ENCODE data around the gene NOXA1. TPM values are rescaled to one million over a fixed set of nuclear protein-coding genes. Genes with fewer than 3 reads are reported as not detected.

NOXA1 gene
- polyA plus RNA-seq, 3 donors: 2.0 to 6.8 (median 3.1) TPM

DNA sequence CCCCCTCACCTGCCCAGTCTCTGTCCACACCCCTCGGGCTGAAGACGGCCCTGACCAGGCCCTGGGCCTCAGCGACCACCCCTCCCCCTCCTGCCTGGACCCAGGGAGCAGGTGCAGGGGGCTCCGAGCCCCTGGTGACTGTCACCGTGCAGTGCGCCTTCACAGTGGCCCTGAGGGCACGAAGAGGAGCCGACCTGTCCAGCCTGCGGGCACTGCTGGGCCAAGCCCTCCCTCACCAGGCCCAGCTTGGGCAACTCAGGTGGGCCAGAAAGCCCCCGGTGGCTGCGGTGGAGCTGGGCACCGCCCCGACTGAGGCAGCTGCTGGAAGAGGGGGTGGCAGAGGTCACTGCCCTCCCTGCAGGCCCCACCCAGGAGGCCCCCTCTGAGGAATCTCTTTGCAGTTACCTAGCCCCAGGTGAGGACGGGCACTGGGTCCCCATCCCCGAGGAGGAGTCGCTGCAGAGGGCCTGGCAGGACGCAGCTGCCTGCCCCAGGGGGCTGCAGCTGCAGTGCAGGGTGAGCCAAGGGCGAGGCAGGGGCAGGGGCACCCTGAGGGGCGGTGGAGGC is 10.2 kb downstream of the NOXA1 start:
- H3K27ac ChIP-seq (ENCODE audit: low read depth, low read length): no peak overlapping the region
- 82 to 96% (median 83%) methylated on average over 17 to 19 of the region's 19 CpGs for WGBS, 3 donors

DNA sequence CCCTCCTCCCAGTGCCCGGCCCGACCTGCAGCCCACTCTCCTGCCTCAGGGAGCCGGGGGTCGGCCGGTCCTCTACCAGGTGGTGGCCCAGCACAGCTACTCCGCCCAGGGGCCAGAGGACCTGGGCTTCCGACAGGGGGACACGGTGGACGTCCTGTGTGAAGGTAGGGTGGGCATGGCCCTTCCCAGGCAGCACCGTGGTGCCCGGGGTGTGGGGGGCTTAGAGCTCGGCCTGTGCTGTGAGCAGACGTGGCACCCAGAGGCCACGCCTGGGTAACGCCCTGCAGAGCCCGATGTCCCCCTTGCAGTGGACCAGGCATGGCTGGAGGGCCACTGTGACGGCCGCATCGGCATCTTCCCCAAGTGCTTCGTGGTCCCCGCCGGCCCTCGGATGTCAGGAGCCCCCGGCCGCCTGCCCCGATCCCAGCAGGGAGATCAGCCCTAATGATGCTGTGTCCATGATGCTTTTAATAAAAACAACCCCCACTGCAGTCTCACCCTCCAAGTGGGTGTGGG is 10.8 kb downstream of the NOXA1 start:
- no peak overlapping the region for H3K27ac ChIP-seq (ENCODE audit: low read depth, low read length)
- WGBS, 3 donors: 89 to 90% (median 89%) methylated on average over 22 to 26 of the region's 26 CpGs

DNA sequence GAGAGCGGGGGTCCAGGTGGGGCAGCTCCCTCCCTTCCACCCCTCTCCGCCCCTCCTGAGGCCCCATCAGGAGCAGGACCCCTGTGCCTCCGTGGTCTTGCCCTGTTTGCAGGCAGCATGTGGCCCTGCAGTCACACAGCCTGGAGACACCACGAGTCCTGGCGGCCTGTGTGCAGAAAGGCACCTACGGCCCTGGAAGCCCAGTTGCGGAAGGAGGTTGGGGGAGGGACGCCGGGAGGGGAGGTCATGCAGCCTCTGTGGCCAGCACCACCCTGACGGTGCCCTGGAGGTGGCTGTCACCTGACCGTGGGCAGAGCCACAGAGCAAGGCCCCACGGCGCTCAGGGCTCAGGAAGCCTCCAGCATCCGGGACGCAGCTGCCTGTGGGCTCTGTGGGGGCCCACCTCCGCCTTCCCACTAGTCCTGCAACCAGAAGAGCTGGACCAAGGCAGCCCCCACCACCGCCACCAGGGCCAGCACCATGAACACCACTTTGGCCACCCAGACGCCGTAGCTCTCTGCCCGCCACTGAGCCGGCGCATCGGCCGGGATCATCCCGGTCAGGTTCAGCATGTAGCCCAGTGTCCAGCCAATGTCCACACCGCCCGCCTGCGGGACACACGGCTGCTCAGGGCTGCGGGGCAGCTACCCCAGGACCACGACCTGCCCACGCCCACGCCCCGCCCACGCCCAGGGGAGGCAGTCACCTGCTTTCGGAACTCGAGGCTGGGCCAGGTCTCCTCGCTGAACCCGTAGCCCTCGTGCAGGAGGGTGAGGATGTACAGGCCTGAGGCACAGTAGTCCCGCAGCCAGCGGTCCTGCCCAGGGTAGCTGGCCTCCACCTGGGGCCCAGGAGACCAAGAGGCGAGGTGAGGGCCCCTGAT is 11.5 kb downstream of the NOXA1 start:
- 77 to 92% (median 83%) methylated on average over 42 to 43 of the region's 43 CpGs for WGBS, 3 donors

DNA sequence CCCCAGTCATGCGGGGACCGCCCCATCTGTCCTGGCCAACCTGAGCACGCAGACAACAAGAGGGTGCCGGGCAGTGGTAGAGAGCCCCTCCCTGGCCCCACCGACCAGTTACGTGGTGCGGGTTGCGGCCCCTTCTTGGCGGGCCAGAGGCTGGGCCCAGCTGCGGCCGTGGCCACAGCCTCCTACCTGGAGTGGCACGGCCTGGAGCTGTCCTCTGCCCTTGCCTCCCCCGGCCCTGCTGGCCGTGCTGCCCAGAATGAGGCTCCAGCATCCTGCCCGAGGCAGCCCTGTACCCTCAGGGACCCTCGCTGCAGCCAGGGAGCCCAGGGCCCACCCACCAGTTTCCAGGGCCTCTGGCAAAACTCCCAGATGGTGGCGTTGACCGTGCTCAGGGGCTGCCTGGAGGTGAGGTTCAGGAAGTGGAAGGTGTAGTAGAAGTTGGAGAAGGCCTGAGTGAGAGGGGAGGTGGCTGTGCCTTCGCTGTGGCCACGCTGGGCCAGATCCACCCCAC is 12.2 kb downstream of the NOXA1 start:
- 74 to 86% (median 80%) methylated on average over 20 of the region's 20 CpGs for WGBS, 3 donors
- H3K27ac ChIP-seq (ENCODE audit: low read depth, low read length): no peak overlapping the region

More for the DNA sequence above, 11.5 kb downstream of the NOXA1 start:
- no peak overlapping the region for H3K27ac ChIP-seq (ENCODE audit: low read depth, low read length)

DNA sequence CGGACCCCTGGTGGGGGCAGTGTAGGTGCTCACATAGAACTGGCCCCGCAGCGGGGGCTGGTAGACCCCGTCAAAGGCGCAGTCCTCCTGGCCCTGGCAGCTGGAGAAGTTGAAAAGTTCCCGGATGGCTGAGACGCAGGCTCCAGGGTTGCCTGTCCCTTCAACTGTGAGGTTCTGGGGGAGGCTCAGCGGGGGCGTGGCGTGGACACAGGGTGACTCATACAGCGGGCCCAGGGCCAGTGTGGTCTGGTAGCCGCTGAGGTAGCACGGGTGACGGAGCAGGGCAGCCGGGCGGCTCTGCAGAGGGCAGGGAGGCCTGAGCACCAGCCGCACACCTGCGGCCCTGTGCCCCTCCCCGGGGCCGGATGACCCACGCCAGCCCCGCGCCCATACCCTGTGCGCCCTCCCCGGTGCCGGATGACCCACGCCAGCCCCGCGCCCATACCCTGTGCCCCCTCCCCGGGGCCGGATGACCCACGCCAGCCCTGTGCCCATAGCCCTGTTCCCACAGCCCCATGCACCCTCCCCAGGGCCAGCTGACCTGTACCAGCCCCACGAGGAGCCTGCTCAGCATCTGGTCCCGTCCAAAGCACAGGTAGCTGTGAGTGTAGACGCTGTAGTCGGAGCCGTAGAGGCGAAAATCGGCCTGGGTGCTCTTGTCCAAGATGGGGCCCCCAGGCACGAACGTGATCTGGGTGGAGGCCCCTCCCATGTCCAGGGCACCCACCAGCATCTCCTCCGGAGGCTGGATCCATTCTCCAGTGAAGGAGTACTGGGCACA is 13.0 kb downstream of the NOXA1 start:
- H3K27ac ChIP-seq (ENCODE audit: low read depth, low read length): no peak overlapping the region
- 52 to 78% (median 68%) methylated on average over 36 to 42 of the region's 42 CpGs for WGBS, 3 donors

DNA sequence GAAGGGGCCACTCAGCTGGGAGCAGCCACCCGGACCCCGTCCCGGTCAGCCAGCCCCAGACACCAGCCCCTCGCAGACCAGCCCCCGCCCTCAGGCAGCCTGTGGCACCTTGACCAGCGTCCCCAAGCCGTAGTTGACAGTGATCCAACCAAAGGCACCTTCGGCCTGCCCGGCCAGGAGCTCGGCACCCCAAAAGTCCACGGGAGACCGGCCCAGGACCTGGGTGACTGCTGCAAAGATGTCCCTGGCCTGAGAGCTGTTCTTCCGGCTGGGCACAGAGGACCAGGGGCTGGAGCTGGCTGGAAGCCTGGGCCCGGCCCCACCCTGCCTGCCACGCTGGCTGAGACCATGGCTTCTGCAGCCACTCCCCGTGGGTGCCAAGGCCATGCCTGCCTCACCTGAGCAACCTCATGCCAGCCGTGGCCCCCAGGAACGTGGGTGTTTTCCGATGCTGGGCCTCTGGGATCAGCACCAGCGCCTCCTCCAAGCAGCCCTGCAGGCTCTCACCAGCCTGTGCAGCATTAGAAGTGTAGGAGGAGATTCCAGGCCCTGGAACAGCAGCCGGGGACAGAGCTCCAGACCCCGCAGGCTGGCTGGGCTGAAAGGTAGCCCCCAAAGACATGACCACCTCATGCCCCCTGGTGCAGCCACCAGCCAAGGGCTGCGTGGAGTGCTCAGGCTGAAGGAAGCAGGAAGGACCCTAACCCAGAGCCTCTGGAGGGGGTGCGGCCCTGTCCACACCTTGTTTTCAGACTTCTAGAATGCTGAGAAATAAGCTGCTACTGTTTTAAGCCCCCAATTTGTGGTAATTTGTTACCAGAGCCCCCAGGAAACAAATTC is 13.8 kb downstream of the NOXA1 start:
- 78 to 84% (median 82%) methylated on average over 24 of the region's 24 CpGs for WGBS, 3 donors
- no peak overlapping the region for H3K27ac ChIP-seq (ENCODE audit: low read depth, low read length)

DNA sequence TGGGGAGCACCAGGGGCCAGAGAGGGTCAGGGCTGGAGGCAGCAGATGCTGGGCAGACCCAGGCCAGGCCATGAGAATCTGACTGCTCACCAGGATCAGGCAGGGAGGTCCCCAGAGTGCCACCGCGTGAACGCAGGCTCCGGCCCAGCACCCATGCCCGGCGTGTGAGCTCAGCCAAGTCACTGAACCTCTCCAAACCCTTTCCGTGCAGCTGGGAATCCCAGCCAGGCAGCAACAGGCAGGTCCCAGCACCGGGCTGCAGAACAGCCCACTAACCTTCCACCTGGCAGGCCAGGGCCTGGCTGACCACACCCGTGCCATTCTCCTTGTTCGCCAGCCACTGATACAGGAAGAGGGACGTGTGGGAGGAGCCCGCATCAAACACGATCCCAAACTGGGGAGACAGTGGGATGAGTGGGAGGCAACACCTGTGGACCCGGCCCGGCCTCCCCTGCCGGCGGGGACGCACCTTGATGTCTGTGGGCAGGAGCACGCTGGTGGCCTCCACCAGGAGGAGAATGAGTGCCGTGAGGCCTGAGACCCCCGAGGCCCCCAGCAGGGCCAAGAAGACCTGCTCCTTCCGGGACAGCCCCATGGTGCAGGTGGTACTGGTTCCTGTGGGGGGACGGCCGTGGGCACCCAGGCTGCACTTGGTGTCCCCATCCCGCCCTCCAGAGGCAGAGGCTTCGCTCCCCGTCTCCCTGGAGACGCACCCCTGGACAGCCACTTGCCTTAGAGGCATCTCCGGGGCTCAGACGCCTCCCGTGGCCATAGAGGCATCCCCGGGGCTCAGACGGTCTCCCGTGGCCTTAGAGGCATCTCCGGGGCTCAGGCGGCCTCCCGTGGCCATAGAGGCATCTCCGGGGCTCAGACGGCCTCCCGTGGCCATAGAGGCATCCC is 14.7 kb downstream of the NOXA1 start:
- H3K27ac ChIP-seq (ENCODE audit: low read depth, low read length): no peak overlapping the region
- 78 to 83% (median 82%) methylated on average over 34 to 40 of the region's 40 CpGs for WGBS, 3 donors

DNA sequence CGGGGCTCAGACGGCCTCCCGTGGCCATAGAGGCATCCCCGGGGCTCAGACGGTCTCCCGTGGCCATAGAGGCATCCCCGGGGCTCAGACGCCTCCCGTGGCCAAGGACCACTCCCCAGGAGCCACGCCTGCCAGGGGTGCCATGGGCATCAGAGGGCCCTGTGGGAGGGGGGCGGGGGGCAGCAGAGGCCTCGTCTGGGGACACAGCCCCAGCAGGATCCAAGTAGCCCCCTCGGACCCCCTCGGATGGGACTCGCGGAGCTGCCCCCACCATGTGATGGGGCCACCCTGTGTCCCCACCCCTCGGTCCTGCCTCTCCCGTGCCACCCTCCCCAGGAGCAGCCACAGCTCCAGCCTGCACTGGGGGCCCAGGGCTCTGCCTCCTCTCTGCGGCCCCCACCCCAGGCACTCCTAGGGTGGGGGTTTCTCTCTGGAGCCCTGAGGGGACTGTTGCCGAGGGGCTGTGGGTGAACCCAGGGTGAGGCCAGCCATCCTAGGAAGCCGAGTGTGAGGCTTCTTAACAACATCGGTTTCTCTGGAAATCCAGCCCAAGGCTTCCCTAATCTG is 15.5 kb downstream of the NOXA1 start:
- WGBS, 3 donors: 81 to 85% (median 82%) methylated on average over 15 to 22 of the region's 22 CpGs
- H3K27ac ChIP-seq (ENCODE audit: low read depth, low read length): no peak overlapping the region

DNA sequence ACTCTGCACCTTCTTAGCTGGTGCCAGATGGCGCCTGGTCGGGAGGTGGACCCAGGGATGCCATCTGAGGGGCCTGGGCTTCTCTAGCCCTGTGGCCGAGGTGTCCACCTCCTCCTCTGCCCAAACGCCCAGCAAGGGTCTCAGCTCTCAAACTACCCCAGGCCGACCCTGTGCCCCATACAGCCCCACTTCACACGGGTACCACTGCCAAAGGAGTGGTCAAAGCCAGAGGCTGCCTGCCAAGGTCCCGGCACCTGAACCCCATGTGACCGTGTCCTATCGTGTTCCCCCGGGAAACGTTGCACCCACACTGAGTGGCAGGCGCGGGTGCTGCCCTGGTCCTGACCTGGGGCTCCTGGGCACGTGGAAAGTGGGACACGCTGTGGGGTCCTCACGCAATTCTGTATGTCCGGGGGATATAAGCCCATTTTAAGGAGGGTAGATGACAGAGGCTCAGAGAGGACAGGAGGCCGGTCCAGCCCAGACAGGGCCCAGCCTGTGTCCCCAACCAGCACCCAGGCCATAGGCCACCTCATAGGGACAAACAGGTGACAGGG is 16.0 kb downstream of the NOXA1 start:
- WGBS, 3 donors: 50 to 77% (median 73%) methylated on average over 18 of the region's 18 CpGs
- H3K27ac ChIP-seq (ENCODE audit: low read depth, low read length): no peak overlapping the region

DNA sequence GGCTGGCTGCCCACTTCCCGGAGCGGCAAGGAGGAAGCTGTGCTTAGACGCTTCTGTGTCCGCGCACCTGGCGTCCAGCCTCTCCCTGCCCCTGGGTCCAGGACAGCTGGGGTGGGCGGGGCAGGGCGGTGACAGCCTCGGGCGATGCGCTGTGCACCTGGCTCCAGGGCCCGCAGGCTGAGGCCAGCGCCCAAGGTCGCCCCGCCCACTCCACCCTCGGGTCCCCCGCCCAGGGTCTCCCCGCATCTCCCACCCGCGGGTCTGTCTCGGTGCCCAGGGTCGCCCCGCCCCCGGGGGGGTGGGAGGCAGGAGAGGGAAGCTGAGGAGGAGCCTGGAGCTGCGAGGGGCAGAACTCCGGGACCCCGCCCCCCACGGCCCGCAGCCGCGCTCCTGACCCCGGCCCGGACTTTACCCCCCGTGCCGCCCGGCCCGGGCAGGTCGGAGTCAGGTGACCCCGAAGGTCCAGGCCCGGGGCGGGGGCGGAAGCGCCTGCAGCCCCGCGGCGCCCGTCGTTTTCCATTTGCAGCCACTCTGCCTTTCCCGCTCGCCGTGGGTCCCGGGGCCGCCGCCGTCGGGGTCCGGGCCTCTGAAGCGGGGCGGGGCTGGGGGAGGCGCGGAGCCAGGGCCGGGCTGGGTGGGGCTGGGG is 18.2 kb downstream of the NOXA1 start, which contains the start of gene ENTPD8:
ENTPD8 (minus strand) TSS at position 69 of the 646 bp plus-strand sequence. CDS start 3,072 bp downstream, outside the sequence.
- H3K27ac ChIP-seq (ENCODE audit: low read depth, low read length): no peak within 1 kb of the TSS
- 0 to 2% (median 1%) methylated on average over 31 to 59 of the region's 62 CpGs for WGBS, 3 donors

DNA sequence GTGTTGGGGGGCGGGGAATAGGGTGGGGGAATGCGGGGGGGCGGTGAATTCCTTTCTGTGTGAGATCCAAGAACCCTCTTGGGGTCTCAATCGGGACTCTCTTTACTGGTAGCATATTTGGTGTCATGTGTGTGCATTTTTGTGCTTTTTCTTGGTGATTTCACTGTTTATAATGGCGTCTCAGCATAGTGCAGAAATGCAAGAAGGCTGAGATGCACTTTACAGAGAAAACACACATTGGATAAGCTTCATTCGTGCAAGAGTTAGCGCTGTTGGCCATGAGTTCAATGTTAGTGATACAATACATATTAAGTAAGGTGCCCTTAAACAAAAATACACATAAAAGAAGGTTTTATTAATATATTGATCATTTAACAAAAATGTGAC is 18.7 kb downstream of the NOXA1 start:
- H3K27ac ChIP-seq (ENCODE audit: low read depth, low read length): no peak overlapping the region
- WGBS, 3 donors: 11 to 17% (median 17%) methylated on average over 7 of the region's 7 CpGs

DNA sequence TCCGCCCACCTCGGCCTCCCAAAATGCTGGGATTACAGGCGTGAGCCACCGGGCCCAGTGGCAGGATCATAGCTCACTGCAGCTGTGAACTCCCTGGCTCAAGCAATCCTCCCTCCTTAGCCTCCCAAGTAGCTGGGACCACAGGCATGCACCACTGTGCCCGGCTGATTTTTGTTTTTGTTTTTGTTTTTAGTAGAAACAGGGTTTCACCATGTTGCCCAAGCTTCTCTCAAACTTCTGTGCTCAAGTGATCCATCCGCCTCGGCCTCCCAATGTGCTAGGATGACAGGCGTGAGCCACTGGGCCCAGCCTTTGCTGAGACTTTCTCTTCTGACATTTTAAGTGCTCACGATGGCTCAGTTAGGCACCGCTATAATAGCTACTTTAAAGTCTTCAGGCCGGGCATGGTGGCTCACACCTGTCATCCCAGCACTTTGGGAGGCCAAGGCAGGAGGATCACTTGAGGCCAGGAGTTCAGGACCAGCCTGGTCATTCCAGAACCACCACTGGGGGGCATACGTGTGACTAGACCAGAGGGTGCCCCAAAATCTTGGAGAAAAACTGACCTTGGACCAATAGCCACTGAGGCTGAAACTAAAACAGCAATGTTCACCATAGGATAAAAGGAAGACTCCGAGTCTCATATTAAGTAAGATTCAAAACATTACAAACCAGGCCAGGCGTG is 21.1 kb downstream of the NOXA1 start:
- no peak overlapping the region for H3K27ac ChIP-seq (ENCODE audit: low read depth, low read length)
- 84 to 89% (median 84%) methylated on average over 14 of the region's 14 CpGs for WGBS, 3 donors

DNA sequence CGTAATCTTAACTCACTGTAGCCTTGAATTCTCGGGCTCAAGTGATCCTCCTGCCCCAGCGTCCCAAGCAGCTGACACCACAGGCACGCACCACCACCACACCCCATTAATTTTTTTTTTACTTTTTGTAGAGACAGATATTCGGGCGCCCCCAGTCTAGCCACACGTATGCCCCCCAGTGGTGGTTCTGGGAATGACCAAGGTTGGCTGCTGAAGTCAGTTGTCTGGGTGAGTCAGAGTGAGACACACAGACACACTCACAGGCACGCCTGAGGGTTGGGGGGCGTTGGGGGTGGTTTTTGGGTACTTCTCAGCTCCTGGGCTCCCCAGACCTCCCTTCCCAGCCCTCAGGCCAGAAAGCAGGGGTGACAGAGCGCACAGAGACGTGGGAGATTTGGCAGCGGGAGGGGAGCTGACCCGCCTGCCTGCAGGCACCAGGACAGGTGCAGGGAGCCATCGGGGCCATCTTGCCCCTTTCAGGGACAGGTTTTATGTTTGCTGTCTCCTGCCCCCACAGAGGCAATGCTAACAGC is 22.1 kb downstream of the NOXA1 start:
- WGBS, 3 donors: 9 to 23% (median 16%) methylated on average over 14 of the region's 14 CpGs
- H3K27ac ChIP-seq (ENCODE audit: low read depth, low read length): no peak overlapping the region

DNA sequence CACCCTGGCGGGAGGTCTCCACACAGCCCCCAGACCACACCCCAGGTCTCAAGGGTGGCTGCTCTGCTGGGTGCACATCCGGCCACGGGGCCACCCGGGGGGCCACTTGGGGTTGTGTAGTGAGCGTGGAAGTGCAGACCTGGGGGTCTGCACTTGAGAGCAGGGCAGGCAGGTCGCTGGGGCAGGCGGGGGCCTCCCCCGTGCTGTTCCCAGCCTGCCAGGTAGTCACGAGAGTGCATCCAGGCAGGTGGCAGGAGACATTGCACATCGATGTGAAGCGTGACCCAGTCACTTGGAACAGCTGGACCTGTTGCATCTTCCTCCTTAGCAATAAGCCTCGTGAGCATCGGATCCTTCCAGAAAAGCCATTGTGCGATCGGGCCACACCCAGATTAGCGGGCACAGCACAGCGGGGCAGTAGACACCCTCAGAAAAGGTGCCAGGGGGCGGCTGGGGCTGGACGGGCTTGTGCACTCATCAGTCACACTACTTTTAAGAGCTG is 22.8 kb downstream of the NOXA1 start:
- no peak overlapping the region for H3K27ac ChIP-seq (ENCODE audit: low read depth, low read length)
- 42 to 65% (median 55%) methylated on average over 19 of the region's 19 CpGs for WGBS, 3 donors
